SK-N-SH treated with all-trans-retinoic acid at 6 μM for 48 hours (cell line): Measurements from ENCODE around the gene CAMK1.
A peak's percentile ranks its signal among the peaks of the same experiment; 100 is the strongest.

Source experiments
- ATAC-seq: fragments of 200-7000 bp; cut with Tn5 transposase; 3 replicates; pipeline ENCODE4 v1.9.1; 2020; ENCODE audit warnings: mild to moderate bottlenecking, moderate library complexity
- ARNTL ChIP-seq: fragments of 450-650 bp; formaldehyde crosslinking; IDR thresholded peaks from 2 replicates; pipeline ENCODE4 v1.5.0; 2020; ENCODE audit warnings: low read depth, mild to moderate bottlenecking, moderate library complexity, borderline replicate concordance
- BACH2 ChIP-seq: fragments of 250-450 bp; sonication (Bioruptor Pico); IDR thresholded peaks from 2 replicates; pipeline ENCODE4 v1.9.0; 2021; ENCODE audit warnings: mild to moderate bottlenecking, borderline replicate concordance
- ESRRG ChIP-seq: fragments of 250-450 bp; sonication (Bioruptor Pico); IDR thresholded peaks from 2 replicates; pipeline ENCODE4 v1.6.1; 2021; ENCODE audit warnings: mild to moderate bottlenecking
- GLIS3 ChIP-seq: fragments of 250-450 bp; sonication (Bioruptor Pico); IDR thresholded peaks from 2 replicates; pipeline ENCODE4 v1.5.0; 2020; ENCODE audit warnings: mild to moderate bottlenecking, moderate library complexity
- ISL1 ChIP-seq: fragments of 250-450 bp; sonication (Bioruptor Pico); IDR thresholded peaks from 2 replicates; pipeline ENCODE4 v2.1.2; 2022; ENCODE audit warnings: mild to moderate bottlenecking, moderate library complexity
- OSR1 ChIP-seq: fragments of 250-450 bp; sonication (Bioruptor Pico); IDR thresholded peaks from 2 replicates; pipeline ENCODE4 v1.8.0; 2022; ENCODE audit warnings: moderate library complexity, mild to moderate bottlenecking, inconsistent platforms
- PPARA ChIP-seq: fragments of 250-450 bp; sonication (Bioruptor Pico); IDR thresholded peaks from 2 replicates; pipeline ENCODE4 v1.5.0; 2020; ENCODE audit warnings: mild to moderate bottlenecking, borderline replicate concordance
- RARB ChIP-seq: fragments of 250-450 bp; sonication (Bioruptor Pico); IDR thresholded peaks from 2 replicates; pipeline ENCODE4 v1.8.0; 2021; ENCODE audit warnings: mild to moderate bottlenecking, moderate library complexity
- SNAI2 ChIP-seq: fragments of 250-450 bp; sonication (Bioruptor Pico); IDR thresholded peaks from 2 replicates; pipeline ENCODE4 v1.5.0; 2020; ENCODE audit warnings: mild to moderate bottlenecking, moderate library complexity
- TCF4 ChIP-seq: fragments of 250-450 bp; sonication (Bioruptor Pico); IDR thresholded peaks from 2 replicates; pipeline ENCODE4 v1.8.0; 2021; ENCODE audit warnings: mild to moderate bottlenecking, moderate library complexity, borderline replicate concordance
- TOX ChIP-seq: fragments of 250-450 bp; sonication (Bioruptor Pico); IDR thresholded peaks from 2 replicates; pipeline ENCODE4 v1.8.0; 2021; ENCODE audit warnings: mild to moderate bottlenecking, moderate library complexity, borderline replicate concordance
- ZC3H10 ChIP-seq: fragments of 250-450 bp; sonication (Bioruptor Pico); IDR thresholded peaks from 2 replicates; pipeline ENCODE4 v1.5.1; 2021; ENCODE audit warnings: mild to moderate bottlenecking, moderate library complexity
- ZFP3 ChIP-seq: fragments of 250-450 bp; sonication (Bioruptor Pico); IDR thresholded peaks from 2 replicates; pipeline ENCODE4 v1.5.0; 2020; ENCODE audit warnings: mild to moderate bottlenecking, moderate library complexity
- ZFP30 ChIP-seq: fragments of 450-650 bp; formaldehyde crosslinking; IDR thresholded peaks from 2 replicates; pipeline ENCODE4 v1.5.0; 2022; ENCODE audit warnings: mild to moderate bottlenecking, moderate library complexity
- ZNF565 ChIP-seq: fragments of 450-650 bp; formaldehyde crosslinking; conservative IDR thresholded peaks from 2 replicates; pipeline ENCODE4 v1.5.0; 2020; ENCODE audit warnings: low read depth, mild to moderate bottlenecking, moderate library complexity
- ZNF70 ChIP-seq: fragments of 450-650 bp; formaldehyde crosslinking; IDR thresholded peaks from 2 replicates; pipeline ENCODE4 v1.5.0; 2020; ENCODE audit warnings: mild to moderate bottlenecking, moderate library complexity
- ZNF8 ChIP-seq: fragments of 450-650 bp; formaldehyde crosslinking; IDR thresholded peaks from 2 replicates; pipeline ENCODE4 v1.5.0; 2020; ENCODE audit warnings: mild to moderate bottlenecking, moderate library complexity
- TF ChIP-seq, protein P1 (sequence below): fragments of 250-450 bp; sonication (Bioruptor Pico); IDR thresholded peaks from 2 replicates; pipeline ENCODE4 v1.8.0; 2020; ENCODE audit warnings: mild to moderate bottlenecking, moderate library complexity, borderline replicate concordance
- TF ChIP-seq, protein P2 (sequence below): fragments of 250-450 bp; sonication (Bioruptor Pico); IDR thresholded peaks from 2 replicates; pipeline ENCODE4 v1.5.1; 2020; ENCODE audit warnings: low read depth, mild to moderate bottlenecking, moderate library complexity
- TF ChIP-seq, protein P3 (sequence below): fragments of 250-450 bp; sonication (Bioruptor Pico); IDR thresholded peaks from 2 replicates; pipeline ENCODE4 v1.5.0; 2020; ENCODE audit warnings: mild to moderate bottlenecking, moderate library complexity
- TF ChIP-seq, protein P4 (sequence below): fragments of 250-450 bp; sonication (Bioruptor Pico); IDR thresholded peaks from 2 replicates; pipeline ENCODE4 v1.5.1; 2021; ENCODE audit warnings: mild to moderate bottlenecking, moderate library complexity

Gene CAMK1

DNA sequence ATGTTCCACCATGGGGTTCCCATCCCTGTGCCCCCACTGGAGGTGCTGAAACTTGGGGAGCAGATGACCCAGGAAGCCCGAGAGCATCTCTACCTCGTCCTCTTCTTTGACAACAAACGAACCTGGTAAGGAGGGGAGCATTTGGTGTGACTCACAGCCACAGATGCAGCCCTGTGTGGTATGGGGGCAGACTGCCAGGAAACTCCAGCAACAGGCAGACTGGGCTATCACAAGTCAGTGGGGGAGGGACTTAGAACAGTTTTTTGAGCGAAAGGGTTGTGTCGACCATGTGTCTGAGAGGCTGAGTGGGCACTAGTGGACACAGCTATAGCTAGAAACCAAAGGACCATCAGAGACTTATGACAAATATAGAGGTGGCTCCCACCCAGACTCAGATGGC is 23.4 kb downstream of the CAMK1 start:
- TF ChIP-seq GLIS3 (CRISPR knock-in tag) (no peak), PPARA (CRISPR knock-in tag) (no peak), BACH2 (CRISPR knock-in tag) (no peak), ZFP30 (CRISPR knock-in tag) (no peak)
- peak; percentile 47 for ATAC-seq

DNA sequence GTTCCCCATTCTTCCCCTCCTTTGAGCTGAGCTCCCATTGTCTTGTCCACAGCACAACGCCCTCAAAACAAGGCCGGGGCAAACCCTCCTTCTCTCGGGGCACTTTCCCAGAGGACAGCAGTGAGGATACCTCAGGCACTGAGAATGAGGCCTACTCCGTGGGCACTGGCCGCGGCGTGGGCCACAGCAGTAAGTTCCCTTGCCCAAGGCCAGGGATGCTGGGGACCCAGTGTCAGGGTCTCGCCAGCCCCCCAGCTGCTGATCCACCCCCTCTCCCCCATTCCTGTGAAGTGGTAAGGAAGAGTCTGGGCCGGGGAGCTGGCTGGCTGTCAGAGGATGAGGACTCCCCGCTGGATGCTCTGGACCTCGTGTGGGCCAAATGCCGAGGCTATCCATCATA is 24.2 kb downstream of the CAMK1 start:
- TF ChIP-seq ZFP30 (CRISPR knock-in tag) (no peak), BACH2 (CRISPR knock-in tag) (no peak), ESRRG (CRISPR knock-in tag) (no peak), ZFP3 (CRISPR knock-in tag) (no peak), TCF4 (CRISPR knock-in tag) (no peak)
- TF ChIP-seq, protein P1, sequence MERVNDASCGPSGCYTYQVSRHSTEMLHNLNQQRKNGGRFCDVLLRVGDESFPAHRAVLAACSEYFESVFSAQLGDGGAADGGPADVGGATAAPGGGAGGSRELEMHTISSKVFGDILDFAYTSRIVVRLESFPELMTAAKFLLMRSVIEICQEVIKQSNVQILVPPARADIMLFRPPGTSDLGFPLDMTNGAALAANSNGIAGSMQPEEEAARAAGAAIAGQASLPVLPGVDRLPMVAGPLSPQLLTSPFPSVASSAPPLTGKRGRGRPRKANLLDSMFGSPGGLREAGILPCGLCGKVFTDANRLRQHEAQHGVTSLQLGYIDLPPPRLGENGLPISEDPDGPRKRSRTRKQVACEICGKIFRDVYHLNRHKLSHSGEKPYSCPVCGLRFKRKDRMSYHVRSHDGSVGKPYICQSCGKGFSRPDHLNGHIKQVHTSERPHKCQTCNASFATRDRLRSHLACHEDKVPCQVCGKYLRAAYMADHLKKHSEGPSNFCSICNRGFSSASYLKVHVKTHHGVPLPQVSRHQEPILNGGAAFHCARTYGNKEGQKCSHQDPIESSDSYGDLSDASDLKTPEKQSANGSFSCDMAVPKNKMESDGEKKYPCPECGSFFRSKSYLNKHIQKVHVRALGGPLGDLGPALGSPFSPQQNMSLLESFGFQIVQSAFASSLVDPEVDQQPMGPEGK (CRISPR knock-in tag) = no peak
- TF ChIP-seq, protein P2, sequence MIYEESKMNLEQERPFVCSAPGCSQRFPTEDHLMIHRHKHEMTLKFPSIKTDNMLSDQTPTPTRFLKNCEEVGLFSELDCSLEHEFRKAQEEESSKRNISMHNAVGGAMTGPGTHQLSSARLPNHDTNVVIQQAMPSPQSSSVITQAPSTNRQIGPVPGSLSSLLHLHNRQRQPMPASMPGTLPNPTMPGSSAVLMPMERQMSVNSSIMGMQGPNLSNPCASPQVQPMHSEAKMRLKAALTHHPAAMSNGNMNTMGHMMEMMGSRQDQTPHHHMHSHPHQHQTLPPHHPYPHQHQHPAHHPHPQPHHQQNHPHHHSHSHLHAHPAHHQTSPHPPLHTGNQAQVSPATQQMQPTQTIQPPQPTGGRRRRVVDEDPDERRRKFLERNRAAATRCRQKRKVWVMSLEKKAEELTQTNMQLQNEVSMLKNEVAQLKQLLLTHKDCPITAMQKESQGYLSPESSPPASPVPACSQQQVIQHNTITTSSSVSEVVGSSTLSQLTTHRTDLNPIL (CRISPR knock-in tag) = no peak
- TF ChIP-seq, protein P3, sequence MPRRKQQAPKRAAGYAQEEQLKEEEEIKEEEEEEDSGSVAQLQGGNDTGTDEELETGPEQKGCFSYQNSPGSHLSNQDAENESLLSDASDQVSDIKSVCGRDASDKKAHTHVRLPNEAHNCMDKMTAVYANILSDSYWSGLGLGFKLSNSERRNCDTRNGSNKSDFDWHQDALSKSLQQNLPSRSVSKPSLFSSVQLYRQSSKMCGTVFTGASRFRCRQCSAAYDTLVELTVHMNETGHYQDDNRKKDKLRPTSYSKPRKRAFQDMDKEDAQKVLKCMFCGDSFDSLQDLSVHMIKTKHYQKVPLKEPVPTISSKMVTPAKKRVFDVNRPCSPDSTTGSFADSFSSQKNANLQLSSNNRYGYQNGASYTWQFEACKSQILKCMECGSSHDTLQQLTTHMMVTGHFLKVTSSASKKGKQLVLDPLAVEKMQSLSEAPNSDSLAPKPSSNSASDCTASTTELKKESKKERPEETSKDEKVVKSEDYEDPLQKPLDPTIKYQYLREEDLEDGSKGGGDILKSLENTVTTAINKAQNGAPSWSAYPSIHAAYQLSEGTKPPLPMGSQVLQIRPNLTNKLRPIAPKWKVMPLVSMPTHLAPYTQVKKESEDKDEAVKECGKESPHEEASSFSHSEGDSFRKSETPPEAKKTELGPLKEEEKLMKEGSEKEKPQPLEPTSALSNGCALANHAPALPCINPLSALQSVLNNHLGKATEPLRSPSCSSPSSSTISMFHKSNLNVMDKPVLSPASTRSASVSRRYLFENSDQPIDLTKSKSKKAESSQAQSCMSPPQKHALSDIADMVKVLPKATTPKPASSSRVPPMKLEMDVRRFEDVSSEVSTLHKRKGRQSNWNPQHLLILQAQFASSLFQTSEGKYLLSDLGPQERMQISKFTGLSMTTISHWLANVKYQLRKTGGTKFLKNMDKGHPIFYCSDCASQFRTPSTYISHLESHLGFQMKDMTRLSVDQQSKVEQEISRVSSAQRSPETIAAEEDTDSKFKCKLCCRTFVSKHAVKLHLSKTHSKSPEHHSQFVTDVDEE = no peak
- TF ChIP-seq, protein P4, sequence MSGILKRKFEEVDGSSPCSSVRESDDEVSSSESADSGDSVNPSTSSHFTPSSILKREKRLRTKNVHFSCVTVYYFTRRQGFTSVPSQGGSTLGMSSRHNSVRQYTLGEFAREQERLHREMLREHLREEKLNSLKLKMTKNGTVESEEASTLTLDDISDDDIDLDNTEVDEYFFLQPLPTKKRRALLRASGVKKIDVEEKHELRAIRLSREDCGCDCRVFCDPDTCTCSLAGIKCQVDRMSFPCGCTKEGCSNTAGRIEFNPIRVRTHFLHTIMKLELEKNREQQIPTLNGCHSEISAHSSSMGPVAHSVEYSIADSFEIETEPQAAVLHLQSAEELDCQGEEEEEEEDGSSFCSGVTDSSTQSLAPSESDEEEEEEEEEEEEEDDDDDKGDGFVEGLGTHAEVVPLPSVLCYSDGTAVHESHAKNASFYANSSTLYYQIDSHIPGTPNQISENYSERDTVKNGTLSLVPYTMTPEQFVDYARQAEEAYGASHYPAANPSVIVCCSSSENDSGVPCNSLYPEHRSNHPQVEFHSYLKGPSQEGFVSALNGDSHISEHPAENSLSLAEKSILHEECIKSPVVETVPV (CRISPR knock-in tag) = no peak
- no peak for ATAC-seq

DNA sequence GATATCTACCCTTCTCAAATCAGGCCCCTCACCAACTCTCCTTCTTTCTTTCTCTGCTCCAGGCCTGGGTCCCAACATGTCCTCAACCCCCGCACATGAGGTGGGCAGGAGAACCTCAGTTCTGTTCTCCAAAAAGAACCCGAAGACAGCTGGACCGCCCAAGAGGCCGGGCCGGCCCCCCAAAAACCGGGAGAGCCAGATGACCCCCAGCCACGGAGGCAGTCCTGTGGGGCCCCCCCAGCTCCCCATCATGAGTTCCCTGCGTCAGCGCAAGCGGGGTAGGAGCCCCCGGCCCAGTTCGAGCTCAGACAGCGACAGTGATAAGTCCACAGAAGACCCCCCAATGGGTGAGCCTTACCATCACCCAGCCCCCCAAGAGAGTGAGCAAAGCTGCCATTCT is 25.6 kb downstream of the CAMK1 start:
- no peak for ATAC-seq
- TF ChIP-seq, protein P4 (CRISPR knock-in tag) = no peak
- TF ChIP-seq ARNTL (CRISPR knock-in tag) (no peak), ZC3H10 (no peak), PPARA (CRISPR knock-in tag) (no peak), SNAI2 (CRISPR knock-in tag) (no peak), TCF4 (CRISPR knock-in tag) (no peak), GLIS3 (CRISPR knock-in tag) (no peak), BACH2 (CRISPR knock-in tag) (no peak), ZNF8 (CRISPR knock-in tag) (no peak)

DNA sequence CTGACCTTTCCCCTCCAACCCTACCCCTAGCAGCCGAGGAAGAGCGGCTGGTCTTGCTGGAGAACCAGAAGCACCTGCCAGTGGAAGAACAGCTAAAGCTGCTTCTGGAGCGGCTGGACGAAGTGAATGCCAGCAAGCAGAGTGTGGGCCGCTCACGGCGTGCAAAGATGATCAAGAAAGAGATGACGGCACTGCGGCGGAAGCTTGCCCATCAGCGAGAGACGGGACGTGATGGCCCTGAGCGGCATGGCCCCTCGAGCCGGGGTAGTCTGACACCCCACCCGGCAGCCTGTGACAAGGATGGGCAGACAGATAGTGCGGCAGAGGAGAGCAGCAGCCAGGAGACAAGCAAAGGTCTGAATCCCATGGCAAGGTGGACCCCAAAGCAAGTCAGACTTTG is 26.2 kb downstream of the CAMK1 start:
- ATAC-seq = no peak
- TF ChIP-seq, protein P4 (CRISPR knock-in tag) = no peak
- TF ChIP-seq SNAI2 (CRISPR knock-in tag) (no peak), GLIS3 (CRISPR knock-in tag) (no peak), ARNTL (CRISPR knock-in tag) (no peak), ZNF70 (CRISPR knock-in tag) (no peak), OSR1 (CRISPR knock-in tag) (no peak), ZNF8 (CRISPR knock-in tag) (no peak), BACH2 (CRISPR knock-in tag) (no peak), ISL1 (no peak), ESRRG (CRISPR knock-in tag) (no peak), ZNF565 (no peak), ZFP3 (CRISPR knock-in tag) (no peak), RARB (CRISPR knock-in tag) (no peak), PPARA (CRISPR knock-in tag) (no peak), ZFP30 (CRISPR knock-in tag) (no peak), TOX (no peak)
- TF ChIP-seq, protein P1 (CRISPR knock-in tag) = no peak
